HG03342 (cell line): ENCODE data around the gene ADRA2B.
"Not testable (repeated sequence)": the region's sequence is repeated elsewhere in the genome, so short reads cannot be mapped to it uniquely, and the experiment has no call there.

Source experiments
- ATAC-seq: cut with Tn5 transposase; IDR thresholded peaks from one replicate; pipeline ENCODE4 v1.9.1; 2021; ENCODE audit warnings: mild to moderate bottlenecking, moderate library complexity; ENCODE audit not compliant: unreplicated experiment

Gene ADRA2B

GRCh38 chr2:96071087-96071976, 45.0 kb downstream of the ADRA2B start:
- not testable (repeated sequence) for ATAC-seq

- ATAC-seq = not testable (repeated sequence)
Observed at GRCh38 chr2:96070351-96070750, 46.0 kb downstream of the ADRA2B start.

GRCh38 chr2:96069878-96070277, 46.5 kb downstream of the ADRA2B start:
- not testable (repeated sequence) for ATAC-seq

- ATAC-seq = not testable (repeated sequence)
Observed at GRCh38 chr2:96067902-96068581, 48.3 kb downstream of the ADRA2B start.

- not testable (repeated sequence) for ATAC-seq
Observed at GRCh38 chr2:96067098-96067660, 49.2 kb downstream of the ADRA2B start.

- not testable (repeated sequence) for ATAC-seq
Observed at GRCh38 chr2:96066511-96066910, 49.9 kb downstream of the ADRA2B start.

GRCh38 chr2:96065954-96066353, 50.4 kb downstream of the ADRA2B start:
- not testable (repeated sequence) for ATAC-seq

GRCh38 chr2:96065381-96065930, 50.9 kb downstream of the ADRA2B start:
- ATAC-seq = no peak

- not testable (repeated sequence) for ATAC-seq
Observed at GRCh38 chr2:96064760-96065159, 51.6 kb downstream of the ADRA2B start.

GRCh38 chr2:96064047-96064675, 52.2 kb downstream of the ADRA2B start:
- not testable (repeated sequence) for ATAC-seq

GRCh38 chr2:96063116-96063899, 53.1 kb downstream of the ADRA2B start:
- not testable (repeated sequence) for ATAC-seq
